ENCODE measurements around the gene NEIL1.
"Not testable (repeated sequence)": the region's sequence is repeated elsewhere in the genome, so short reads cannot be mapped to it uniquely, and the experiment has no call there.

Gene NEIL1

GRCh38 chr15:75346796-75347221 is at the start of gene NEIL1:
TSS of gene NEIL1 (plus strand) at chr15:75347039. CDS start at chr15:75348906, 1,867 bp downstream.
- DNase-seq (ENCODE audit: low spot score) = peak; percentile 44

GRCh38 chr15:75298541-75299310 is 48.1 kb upstream of the NEIL1 start:
- not testable (repeated sequence) for DNase-seq (ENCODE audit: low spot score)

- DNase-seq (ENCODE audit: low spot score) = not testable (repeated sequence)
Measured at GRCh38 chr15:75299311-75299688, 47.5 kb upstream of the NEIL1 start.

GRCh38 chr15:75300026-75300425 is 46.8 kb upstream of the NEIL1 start:
- not testable (repeated sequence) for DNase-seq (ENCODE audit: low spot score)

- no peak for DNase-seq (ENCODE audit: low spot score)
Measured at GRCh38 chr15:75302318-75302717, 44.5 kb upstream of the NEIL1 start.

GRCh38 chr15:75302753-75303152 is 44.1 kb upstream of the NEIL1 start:
- not testable (repeated sequence) for DNase-seq (ENCODE audit: low spot score)

- DNase-seq (ENCODE audit: low spot score) = no peak
Measured at GRCh38 chr15:75306188-75306587, 40.7 kb upstream of the NEIL1 start.

- DNase-seq (ENCODE audit: low spot score) = peak; percentile 54
Measured at GRCh38 chr15:75307778-75308390, 39.0 kb upstream of the NEIL1 start.

GRCh38 chr15:75309711-75310110 is 37.1 kb upstream of the NEIL1 start:
- DNase-seq (ENCODE audit: low spot score) = no peak

- peak; percentile 60 for DNase-seq (ENCODE audit: low spot score)
Measured at GRCh38 chr15:75312548-75312947, 34.3 kb upstream of the NEIL1 start.

- no peak for DNase-seq (ENCODE audit: low spot score)
Measured at GRCh38 chr15:75313116-75313845, 33.6 kb upstream of the NEIL1 start.

GRCh38 chr15:75314552-75315290 is 32.1 kb upstream of the NEIL1 start:
- DNase-seq (ENCODE audit: low spot score) = no peak

GRCh38 chr15:75319231-75319897 is 27.5 kb upstream of the NEIL1 start:
- DNase-seq (ENCODE audit: low spot score) = not testable (repeated sequence)

- DNase-seq (ENCODE audit: low spot score) = no peak
Measured at GRCh38 chr15:75321711-75322110, 25.1 kb upstream of the NEIL1 start.

- no peak for DNase-seq (ENCODE audit: low spot score)
Measured at GRCh38 chr15:75325922-75326321, 20.9 kb upstream of the NEIL1 start.

- DNase-seq (ENCODE audit: low spot score) = no peak
Measured at GRCh38 chr15:75327005-75327404, 19.8 kb upstream of the NEIL1 start.

GRCh38 chr15:75327491-75327890 is 19.3 kb upstream of the NEIL1 start:
- DNase-seq (ENCODE audit: low spot score) = no peak

- no peak for DNase-seq (ENCODE audit: low spot score)
Measured at GRCh38 chr15:75328493-75329314, 18.1 kb upstream of the NEIL1 start.

GRCh38 chr15:75329571-75329970 is 17.3 kb upstream of the NEIL1 start:
- no peak for DNase-seq (ENCODE audit: low spot score)

- DNase-seq (ENCODE audit: low spot score) = not testable (repeated sequence)
Measured at GRCh38 chr15:75332093-75332492, 14.7 kb upstream of the NEIL1 start.
